GM18868 (cell line): Measurements from ENCODE around the gene NOC4L.
"Not testable (repeated sequence)": the region's sequence is repeated elsewhere in the genome, so short reads cannot be mapped to it uniquely, and the experiment has no call there.

ENCODE experiments used
- ATAC-seq: cut with Tn5 transposase; IDR thresholded peaks from one replicate; pipeline ENCODE4 v1.9.1; 2021; ENCODE audit warnings: mild to moderate bottlenecking, moderate library complexity; ENCODE audit not compliant: unreplicated experiment

The NOC4L gene

DNA sequence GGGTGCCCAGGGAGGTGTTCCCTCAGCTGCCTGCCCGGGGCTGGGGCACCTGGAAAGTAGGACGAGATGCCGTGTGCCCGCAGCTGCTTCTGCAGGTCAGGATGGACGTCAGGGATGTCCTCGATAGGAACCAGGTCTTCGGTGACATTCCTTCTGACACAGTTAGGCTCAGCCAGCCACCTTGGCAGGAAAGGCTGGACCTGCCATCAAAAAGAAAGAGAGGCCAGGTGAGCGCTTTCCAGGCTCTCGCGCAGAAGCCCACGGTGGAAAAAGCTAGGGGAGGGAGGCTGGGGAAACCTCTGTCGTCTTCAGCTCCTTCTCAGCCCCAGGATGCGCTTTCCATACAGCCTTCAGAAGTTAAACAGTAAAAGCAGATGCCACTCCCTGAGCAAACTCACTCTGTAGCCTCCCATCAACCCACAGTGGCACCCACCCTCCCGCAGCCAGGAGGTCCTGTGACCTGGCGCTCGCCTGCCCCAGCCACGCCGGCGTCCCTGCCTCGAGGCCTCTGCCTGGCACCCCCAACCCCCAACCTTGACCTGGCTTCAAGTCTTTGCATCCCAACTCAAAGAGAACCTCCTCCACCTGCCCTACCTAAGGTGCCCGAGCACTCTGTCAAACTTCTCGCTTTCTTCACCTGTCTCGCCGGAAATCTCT lies 1.4 kb upstream of the NOC4L start:
- ATAC-seq, result no peak

DNA sequence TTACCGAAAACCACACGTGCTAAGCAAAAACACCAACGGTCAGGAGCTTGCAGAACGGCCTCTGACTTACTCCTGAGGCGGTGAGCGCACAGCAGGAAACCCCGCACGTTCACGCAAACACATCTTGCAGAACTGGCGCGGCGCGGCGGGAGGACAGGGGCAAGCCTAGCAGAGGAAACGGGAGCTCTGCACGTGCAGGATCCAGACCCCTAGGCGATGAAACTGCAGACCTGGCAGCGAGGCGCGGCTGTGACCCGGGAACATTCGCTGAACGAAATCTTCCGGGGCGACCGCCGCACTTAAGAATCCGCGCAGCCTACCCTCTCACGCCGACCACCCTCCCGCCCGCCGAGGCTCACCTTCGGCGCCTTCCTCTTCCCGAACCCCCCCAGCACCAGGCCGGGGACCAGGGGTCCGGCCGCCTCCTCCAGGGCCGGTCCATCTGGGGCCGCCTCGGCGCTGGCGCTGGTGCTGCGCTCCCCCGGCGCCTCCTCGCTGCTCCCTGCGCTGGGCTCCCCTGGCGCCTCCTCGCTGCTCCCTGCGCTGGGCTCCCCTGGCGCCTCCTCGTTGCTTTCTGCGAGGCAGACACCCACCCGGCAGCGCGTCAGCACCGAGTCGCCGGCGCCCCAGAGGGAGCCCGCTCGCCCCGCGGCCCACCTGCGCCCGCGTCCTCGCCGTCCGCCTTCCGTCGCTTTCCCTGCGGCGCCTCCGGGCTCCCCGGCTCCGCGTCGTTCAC lies 753 bp upstream of the NOC4L start:
- peak; percentile 30 for ATAC-seq

DNA sequence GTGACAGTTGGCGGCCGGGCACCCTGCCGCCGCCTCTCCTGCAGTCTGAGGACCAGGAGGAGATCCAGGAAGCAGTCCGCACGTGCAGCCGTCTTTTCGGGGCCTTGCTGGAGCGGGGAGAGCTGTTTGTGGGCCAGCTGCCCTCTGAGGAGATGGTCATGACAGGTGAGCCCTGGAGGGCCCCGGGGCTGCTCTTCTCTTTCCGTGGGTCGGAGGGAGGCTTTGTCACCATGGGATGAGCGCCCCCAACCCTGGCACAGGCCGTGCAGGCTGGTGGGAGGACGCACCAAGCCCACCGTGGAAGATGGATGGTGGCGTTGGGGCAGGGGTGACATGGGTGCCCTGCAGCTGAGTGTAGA lies 532 bp downstream of the NOC4L start:
- ATAC-seq, result no peak

DNA sequence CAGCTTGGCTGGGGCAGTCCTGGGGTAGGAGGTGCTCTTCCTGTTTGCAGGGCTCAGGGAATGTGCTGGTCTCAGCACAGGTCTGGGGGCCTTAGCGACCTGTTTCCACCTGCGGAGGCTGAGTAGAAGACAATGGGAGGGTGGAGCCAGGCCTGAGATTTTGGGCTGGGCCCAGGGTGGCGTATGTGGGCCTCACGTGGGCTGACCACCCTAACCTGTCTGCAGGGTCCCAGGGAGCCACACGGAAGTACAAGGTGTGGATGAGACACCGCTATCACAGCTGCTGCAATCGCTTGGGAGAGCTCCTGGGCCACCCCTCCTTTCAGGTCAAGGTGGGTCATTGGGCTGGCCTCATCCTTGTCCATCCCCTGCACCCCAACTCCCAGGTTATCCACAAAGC lies 1.1 kb downstream of the NOC4L start:
- ATAC-seq, result no peak

DNA sequence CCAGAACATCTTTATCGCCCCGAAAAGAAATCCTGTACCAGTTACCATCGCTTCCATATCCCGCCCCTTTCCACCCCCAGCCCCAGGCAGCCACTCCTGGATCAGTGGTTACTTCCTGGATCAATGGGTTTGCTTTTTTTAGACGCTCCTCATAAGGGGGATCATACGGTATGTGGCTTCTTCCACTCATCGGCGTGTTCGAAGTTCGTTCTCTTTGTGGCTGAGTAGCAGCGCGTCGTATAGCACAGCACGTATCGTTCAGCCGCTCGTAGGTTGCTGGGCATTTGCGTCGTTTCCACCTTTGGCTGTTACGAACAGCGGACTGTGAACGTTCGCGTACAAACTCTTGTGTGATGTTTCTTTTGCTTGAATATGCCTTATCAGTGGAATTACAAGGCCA lies 1.8 kb downstream of the NOC4L start:
- no peak for ATAC-seq

- ATAC-seq, result no peak
Measured at GRCh38 chr12:132146772-132147422, 2.6 kb downstream of the NOC4L start.

GRCh38 chr12:132147423-132148367 lies 3.4 kb downstream of the NOC4L start:
- ATAC-seq, result no peak

- ATAC-seq, result no peak
Measured at GRCh38 chr12:132148368-132149045, 4.2 kb downstream of the NOC4L start.

DNA sequence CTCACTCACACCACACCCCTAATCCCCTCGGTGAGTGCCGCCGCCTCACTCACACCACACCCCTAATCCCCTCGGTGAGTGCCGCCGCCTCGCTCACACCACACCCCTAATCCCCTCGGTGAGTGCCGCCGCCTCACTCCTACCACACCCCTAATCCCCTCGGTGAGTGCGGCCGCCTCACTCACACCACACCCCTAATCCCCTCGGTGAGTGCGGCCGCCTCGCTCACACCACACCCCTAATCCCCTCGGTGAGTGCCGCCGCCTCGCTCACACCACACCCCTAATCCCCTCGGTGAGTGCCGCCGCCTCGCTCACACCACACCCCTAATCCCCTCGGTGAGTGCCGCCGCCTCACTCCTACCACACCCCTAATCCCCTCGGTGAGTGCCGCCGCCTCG lies 5.3 kb downstream of the NOC4L start:
- not testable (repeated sequence) for ATAC-seq

GRCh38 chr12:132150780-132151144 lies 6.5 kb downstream of the NOC4L start:
- no peak for ATAC-seq

DNA sequence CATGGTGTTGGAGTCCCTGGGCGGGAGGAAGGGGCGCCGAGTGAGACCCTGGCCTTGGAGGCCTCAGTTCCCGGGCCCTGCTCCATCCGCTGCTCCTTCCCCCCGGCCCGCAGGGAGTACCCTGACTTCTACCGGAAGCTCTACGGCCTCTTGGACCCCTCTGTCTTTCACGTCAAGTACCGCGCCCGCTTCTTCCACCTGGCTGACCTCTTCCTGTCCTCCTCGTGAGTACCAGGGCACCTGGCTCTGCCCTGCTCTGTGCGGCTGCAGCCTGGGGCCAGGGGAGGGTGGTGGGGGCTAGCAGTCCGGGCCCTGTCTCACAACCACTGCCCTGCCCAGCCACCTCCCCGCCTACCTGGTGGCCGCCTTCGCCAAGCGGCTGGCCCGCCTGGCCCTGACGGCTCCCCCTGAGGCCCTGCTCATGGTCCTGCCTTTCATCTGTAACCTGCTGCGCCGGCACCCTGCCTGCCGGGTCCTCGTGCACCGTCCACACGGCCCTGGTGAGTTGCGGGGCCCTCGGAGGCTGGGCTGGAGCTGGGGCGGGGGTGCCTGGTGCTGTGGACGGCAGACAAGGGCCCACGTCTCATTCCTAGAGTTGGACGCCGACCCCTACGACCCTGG lies 7.0 kb downstream of the NOC4L start:
- no peak for ATAC-seq

DNA sequence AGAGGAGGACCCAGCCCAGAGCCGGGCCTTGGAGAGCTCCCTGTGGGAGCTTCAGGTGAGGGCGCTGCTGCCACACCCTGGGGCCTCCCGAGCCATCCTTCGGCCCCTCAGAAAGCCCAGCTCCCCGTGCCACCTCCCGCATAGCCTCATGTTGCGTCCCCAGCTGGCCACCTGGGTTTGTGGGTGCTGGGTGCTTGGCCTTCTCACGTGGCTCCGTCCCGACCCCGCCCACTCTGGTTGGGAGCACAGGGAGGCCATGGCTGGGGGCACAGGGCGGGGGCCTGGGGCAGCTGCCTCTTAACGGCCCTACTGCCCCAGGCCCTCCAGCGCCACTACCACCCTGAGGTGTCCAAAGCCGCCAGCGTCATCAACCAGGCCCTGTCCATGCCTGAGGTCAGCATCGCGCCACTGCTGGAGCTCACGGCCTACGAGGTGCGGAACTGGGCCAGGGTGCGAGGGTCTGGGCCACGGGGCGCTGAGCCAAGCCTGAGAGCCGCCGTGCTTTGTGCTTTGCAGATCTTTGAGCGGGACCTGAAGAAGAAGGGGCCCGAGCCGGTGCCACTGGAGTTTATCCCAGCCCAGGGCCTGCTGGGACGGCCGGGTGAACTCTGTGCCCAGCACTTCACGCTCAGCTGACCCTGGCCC lies 7.6 kb downstream of the NOC4L start:
- ATAC-seq, result no peak

- no peak for ATAC-seq
Measured at GRCh38 chr12:132152411-132152821, 8.2 kb downstream of the NOC4L start.

DNA sequence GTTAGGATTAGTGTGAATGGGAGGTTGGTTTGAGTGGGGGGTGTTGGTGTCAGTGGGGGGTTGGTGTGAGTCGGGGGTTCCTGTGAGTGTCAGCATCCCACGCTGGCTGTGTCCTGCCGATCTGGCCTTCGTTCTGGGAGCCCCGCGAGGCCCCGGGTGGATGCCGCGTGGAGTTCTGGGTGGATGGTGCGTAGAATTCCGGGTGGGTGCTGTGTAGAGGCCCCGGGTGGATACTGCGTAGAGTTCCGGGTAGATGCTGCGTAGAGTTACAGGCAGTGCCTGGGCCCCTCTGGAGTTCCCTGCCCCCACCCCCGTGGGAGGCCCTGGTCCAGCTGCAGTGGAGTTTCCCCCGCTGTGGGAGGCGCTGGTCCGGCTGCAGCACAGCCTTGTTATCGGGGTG lies 8.7 kb downstream of the NOC4L start:
- no peak for ATAC-seq

GRCh38 chr12:132153501-132154340 lies 9.5 kb downstream of the NOC4L start:
- ATAC-seq, result peak; percentile 83

DNA sequence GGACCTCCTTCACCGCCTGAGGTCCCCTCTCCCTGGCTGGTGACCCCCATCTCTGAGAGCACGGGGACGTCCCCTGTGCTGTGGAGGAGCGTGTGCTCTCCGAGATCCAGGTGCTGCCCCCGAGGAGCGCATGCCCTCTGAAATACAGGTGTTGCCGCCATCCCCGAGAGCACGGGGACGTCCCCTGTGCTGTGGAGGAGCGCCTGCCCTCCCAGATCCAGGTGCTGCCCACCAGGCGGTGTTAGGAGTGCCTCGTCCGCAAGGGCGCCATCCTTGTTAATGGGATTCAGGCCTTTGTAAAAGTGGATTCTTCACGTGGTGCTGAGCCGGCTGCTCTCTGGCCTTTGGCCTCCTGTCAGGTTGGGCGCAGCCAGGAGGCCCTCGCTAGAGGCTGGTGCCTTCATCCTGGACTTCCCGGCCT lies 10.1 kb downstream of the NOC4L start:
- ATAC-seq, result no peak

GRCh38 chr12:132154941-132155770 lies 10.9 kb downstream of the NOC4L start:
- no peak for ATAC-seq
